GM23338 (cell line): Measurements from ENCODE around the gene UBL4A.

ENCODE experiments used
- CREB1 ChIP-seq: fragments of 250-450 bp; sonication (Bioruptor Pico); IDR thresholded peaks from 2 replicates; pipeline ENCODE4 v1.5.0; 2020; ENCODE audit warnings: low read depth, mild to moderate bottlenecking, moderate library complexity
- EZH2 ChIP-seq: fragments of 200-600 bp; sonication (generic); IDR thresholded peaks from one replicate; pipeline ENCODE4 v1.8.0; 2017; ENCODE audit warnings: antibody characterized with exemption, mild to moderate bottlenecking, low read depth; ENCODE audit not compliant: unreplicated experiment
- EZH2phosphoT487 ChIP-seq: fragments of 200-600 bp; sonication (generic); IDR thresholded peaks from one replicate; pipeline ENCODE4 v1.8.1; 2018; ENCODE audit warnings: antibody characterized with exemption; ENCODE audit not compliant: unreplicated experiment
- JUNB ChIP-seq: IDR thresholded peaks from one replicate; pipeline ENCODE4 v1.6.1; 2016; ENCODE audit warnings: antibody characterized with exemption; ENCODE audit not compliant: unreplicated experiment
- POLR2AphosphoS5 ChIP-seq: IDR thresholded peaks from 2 replicates; pipeline ENCODE4 v1.6.1; 2016; ENCODE audit warnings: antibody characterized with exemption, low read depth
- STAT1 ChIP-seq: IDR thresholded peaks from one replicate; pipeline ENCODE4 v1.6.1; 2016; ENCODE audit warnings: antibody characterized with exemption; ENCODE audit not compliant: unreplicated experiment
- ZNF331 ChIP-seq: fragments of 250-450 bp; sonication (Bioruptor Pico); IDR thresholded peaks from 2 replicates; pipeline ENCODE4 v1.5.0; 2020; ENCODE audit warnings: low read depth, mild to moderate bottlenecking, moderate library complexity
- TF ChIP-seq, protein P1 (sequence below), 2 experiments: fragments of 200-600 bp in 1 of 2; sonication (generic) in 1 of 2; conservative IDR thresholded peaks; 2 replicates each; pipeline versions ENCODE4 v1.5.1 to v1.6.1; 2016 to 2017; ENCODE audit warnings: antibody characterized with exemption in 2 of 2, low read depth in 2 of 2, mild to moderate bottlenecking in 2 of 2, moderate library complexity in 1 of 2
- TF ChIP-seq, protein P2 (sequence below): IDR thresholded peaks from one replicate; pipeline ENCODE4 v1.6.1; 2018; ENCODE audit warnings: antibody characterized with exemption; ENCODE audit not compliant: unreplicated experiment
- TF ChIP-seq, protein P3 (sequence below): IDR thresholded peaks from 2 replicates; pipeline ENCODE4 v1.6.1; 2016; ENCODE audit warnings: antibody characterized with exemption

DNA sequence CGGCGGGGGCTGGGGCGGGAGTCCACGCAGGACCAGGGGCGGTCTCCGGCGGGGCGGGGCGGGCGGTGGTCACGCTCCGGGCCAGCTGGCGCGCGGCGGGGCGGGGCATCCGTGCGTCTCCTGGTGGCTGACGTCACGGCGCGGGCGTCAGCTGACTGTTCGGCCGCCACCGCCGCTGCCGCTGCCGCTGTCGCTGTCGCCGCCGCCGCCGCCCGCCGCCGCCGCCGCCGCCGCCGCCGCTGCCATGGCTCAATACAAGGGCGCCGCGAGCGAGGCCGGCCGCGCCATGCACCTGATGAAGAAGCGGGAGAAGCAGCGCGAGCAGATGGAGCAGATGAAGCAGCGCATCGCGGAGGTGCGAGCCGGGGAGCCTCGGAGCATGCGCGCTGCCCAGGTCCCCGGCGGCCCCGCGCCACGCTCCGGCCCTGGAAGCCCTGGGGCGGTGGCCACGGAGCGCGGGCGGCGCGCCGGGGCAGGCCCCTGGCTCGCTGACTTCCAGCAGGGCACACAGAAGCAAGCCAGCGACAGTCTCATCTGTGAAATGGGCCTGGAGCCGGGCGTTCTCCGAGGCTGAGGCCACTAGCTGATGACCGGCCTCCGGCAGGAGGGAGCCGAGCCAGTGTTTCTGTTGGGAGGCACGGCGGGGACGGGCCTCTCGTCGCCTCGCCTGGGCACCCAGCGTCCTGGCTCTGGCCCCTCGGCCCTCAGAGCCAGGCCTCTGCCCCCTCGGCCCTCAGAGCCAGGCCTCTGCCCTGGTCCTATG is 42.2 kb downstream of the UBL4A start, which contains the start of gene FAM50A:
- TF ChIP-seq, protein P1, sequence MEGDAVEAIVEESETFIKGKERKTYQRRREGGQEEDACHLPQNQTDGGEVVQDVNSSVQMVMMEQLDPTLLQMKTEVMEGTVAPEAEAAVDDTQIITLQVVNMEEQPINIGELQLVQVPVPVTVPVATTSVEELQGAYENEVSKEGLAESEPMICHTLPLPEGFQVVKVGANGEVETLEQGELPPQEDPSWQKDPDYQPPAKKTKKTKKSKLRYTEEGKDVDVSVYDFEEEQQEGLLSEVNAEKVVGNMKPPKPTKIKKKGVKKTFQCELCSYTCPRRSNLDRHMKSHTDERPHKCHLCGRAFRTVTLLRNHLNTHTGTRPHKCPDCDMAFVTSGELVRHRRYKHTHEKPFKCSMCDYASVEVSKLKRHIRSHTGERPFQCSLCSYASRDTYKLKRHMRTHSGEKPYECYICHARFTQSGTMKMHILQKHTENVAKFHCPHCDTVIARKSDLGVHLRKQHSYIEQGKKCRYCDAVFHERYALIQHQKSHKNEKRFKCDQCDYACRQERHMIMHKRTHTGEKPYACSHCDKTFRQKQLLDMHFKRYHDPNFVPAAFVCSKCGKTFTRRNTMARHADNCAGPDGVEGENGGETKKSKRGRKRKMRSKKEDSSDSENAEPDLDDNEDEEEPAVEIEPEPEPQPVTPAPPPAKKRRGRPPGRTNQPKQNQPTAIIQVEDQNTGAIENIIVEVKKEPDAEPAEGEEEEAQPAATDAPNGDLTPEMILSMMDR (conservative IDR thresholded peaks at IDR 0.05; ENCODE audit: low read depth in 2 of 2): no peak
- TF ChIP-seq CREB1 (CRISPR knock-in tag) (peak; percentile 79), EZH2 (no peak), POLR2AphosphoS5 (0 out of 2 replicates have a peak, but pooled peaks have one; percentile 5), EZH2phosphoT487 (no peak), JUNB (no peak), STAT1 (no peak), ZNF331 (CRISPR knock-in tag) (no peak)
- TF ChIP-seq, protein P2, sequence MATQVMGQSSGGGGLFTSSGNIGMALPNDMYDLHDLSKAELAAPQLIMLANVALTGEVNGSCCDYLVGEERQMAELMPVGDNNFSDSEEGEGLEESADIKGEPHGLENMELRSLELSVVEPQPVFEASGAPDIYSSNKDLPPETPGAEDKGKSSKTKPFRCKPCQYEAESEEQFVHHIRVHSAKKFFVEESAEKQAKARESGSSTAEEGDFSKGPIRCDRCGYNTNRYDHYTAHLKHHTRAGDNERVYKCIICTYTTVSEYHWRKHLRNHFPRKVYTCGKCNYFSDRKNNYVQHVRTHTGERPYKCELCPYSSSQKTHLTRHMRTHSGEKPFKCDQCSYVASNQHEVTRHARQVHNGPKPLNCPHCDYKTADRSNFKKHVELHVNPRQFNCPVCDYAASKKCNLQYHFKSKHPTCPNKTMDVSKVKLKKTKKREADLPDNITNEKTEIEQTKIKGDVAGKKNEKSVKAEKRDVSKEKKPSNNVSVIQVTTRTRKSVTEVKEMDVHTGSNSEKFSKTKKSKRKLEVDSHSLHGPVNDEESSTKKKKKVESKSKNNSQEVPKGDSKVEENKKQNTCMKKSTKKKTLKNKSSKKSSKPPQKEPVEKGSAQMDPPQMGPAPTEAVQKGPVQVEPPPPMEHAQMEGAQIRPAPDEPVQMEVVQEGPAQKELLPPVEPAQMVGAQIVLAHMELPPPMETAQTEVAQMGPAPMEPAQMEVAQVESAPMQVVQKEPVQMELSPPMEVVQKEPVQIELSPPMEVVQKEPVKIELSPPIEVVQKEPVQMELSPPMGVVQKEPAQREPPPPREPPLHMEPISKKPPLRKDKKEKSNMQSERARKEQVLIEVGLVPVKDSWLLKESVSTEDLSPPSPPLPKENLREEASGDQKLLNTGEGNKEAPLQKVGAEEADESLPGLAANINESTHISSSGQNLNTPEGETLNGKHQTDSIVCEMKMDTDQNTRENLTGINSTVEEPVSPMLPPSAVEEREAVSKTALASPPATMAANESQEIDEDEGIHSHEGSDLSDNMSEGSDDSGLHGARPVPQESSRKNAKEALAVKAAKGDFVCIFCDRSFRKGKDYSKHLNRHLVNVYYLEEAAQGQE: no peak
- TF ChIP-seq, protein P3, sequence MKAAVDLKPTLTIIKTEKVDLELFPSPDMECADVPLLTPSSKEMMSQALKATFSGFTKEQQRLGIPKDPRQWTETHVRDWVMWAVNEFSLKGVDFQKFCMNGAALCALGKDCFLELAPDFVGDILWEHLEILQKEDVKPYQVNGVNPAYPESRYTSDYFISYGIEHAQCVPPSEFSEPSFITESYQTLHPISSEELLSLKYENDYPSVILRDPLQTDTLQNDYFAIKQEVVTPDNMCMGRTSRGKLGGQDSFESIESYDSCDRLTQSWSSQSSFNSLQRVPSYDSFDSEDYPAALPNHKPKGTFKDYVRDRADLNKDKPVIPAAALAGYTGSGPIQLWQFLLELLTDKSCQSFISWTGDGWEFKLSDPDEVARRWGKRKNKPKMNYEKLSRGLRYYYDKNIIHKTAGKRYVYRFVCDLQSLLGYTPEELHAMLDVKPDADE: no peak
